SH-SY5Y (cell line): ENCODE measurements around the gene CCL4.

ENCODE experiments used
- GATA2 ChIP-seq: IDR thresholded peaks from 2 replicates; pipeline ENCODE4 v1.6.1; 2011; ENCODE audit warnings: mild to moderate bottlenecking, low read depth, low read length
- GATA3 ChIP-seq: IDR thresholded peaks from 2 replicates; pipeline ENCODE4 v1.6.1; 2011; ENCODE audit warnings: low read depth, mild to moderate bottlenecking, low read length, moderate library complexity

DNA sequence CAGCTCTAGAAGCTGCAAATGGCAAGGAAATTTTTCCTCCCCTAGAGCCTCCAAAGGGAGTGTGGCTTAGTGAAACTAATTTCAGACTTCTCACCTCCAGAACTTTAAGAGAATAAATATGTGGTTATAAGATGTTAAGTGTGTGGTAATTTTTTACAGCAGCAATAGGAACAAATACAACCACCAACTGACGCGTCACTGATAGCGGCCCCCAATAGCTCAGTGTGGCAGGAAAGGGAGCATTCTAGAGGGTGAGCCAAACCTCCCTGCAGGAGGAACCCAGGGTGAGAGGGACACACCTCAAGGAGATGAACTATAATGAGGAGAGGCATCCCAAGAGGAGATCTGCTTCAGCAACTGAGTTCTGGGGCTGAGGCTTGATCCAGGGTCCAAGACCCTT is 4.0 kb downstream of the CCL4 start:
- TF ChIP-seq GATA3 (no peak), GATA2 (no peak)
